Psoas muscle (tissue), 8 donors: Measurements from ENCODE around the gene SAE1. TPM values are rescaled to one million over a fixed set of nuclear protein-coding genes. Genes with fewer than 3 reads are reported as not detected.

Experiments
- ATAC-seq, 4 donors: fragments of 200-7000 bp; cut with Tn5 transposase; one replicate each; pipeline ENCODE4 v1.9.1; 2020; ENCODE audit warnings: moderate library complexity in 3 of 4, mild to moderate bottlenecking in 2 of 4
- DNase-seq, 2 donors: peaks; one replicate each; pipeline ENCODE4 v3.0.0-alpha.2; 2020
- H3K27ac ChIP-seq: fragments of 200-600 bp; one replicate; pipeline ENCODE4 v1.8.0; 2022
- H3K27me3 ChIP-seq, 3 donors: fragments of 200-600 bp in 1 of 3; one replicate each; pipeline versions ENCODE4 v1.6.1 to v1.8.0; 2013 to 2022; ENCODE audit warnings: low read length in 2 of 3, mild to moderate bottlenecking in 2 of 3, moderate library complexity in 1 of 3; ENCODE audit not compliant: insufficient read depth in 3 of 3
- H3K36me3 ChIP-seq, 2 donors: fragments of 200-600 bp in 1 of 2; one replicate each; pipeline versions ENCODE4 v1.6.1 to v1.8.0; 2013 to 2022; ENCODE audit warnings: low read depth in 1 of 2, mild to moderate bottlenecking in 1 of 2, moderate library complexity in 1 of 2; ENCODE audit not compliant: insufficient read depth in 1 of 2
- H3K4me1 ChIP-seq: fragments of 200-600 bp; one replicate; pipeline ENCODE4 v1.8.0; 2022
- H3K4me3 ChIP-seq: fragments of 200-600 bp; one replicate; pipeline ENCODE4 v1.8.0; 2022; ENCODE audit warnings: mild to moderate bottlenecking
- H3K9me3 ChIP-seq: fragments of 200-600 bp; one replicate; pipeline ENCODE4 v1.8.0; 2022
- WGBS, 3 donors: extraction: QIAGEN DNeasy Blood & Tissue Kit; methylation state at CpG; one replicate each; pipeline versions ENCODE4 v1.1.6 to v1.1.7; 2013; 5-methylcytosine and 5-hydroxymethylcytosine counted together
- intact Hi-C, 2 donors: fragments of 100-400 bp; cut with DNase I; formaldehyde crosslinking; loops; one replicate each; pipeline versions ENCODE4 v1.11.0 to v1.14.2; 2022
- polyA plus RNA-seq, 3 donors: library from polyadenylated mRNA; stranded (reverse); fragments of 200-250 nt; gene quantifications; one replicate each; pipeline ENCODE4 v1.2.3, GENCODE V29; 2013
- total RNA-seq, 4 donors: library from RNA; stranded (reverse); fragmentation: NEBNext Ultra II Directional in 2 of 4; extraction: Animal tissue kit (Norgen Biotek cat#: 25700) in 2 of 4; gene quantifications; one replicate each; pipeline versions ENCODE4 v1.2.1 to v1.2.4, GENCODE V29; 2021 to 2023
- TF ChIP-seq, protein P1 (sequence below): fragments of 200-600 bp; IDR thresholded peaks from one replicate; pipeline ENCODE4 v1.8.0; 2022; ENCODE audit warnings: antibody characterized with exemption
- donor health status: healthy with polysubstance abuse.
- donor health status: DM: no; HTN: no; CAD: no; lungs with moderate emphysema.
- donor health status: Bipolar disorder and iron deficiency.
- donor health status: healthy.
- donor health status: DM: yes; HTN: yes; CAD: no.
- donor health status: DM: no; HTN: no; CAD: no.
- donor health status: DM: no; HTN: no; CAD: no.
- donor health status: DM: yes; HTN: yes; CAD: no.

Gene SAE1
- total and polyA plus RNA-seq, 7 donors: 30.7 to 63.4 (median 42.0) TPM

DNA sequence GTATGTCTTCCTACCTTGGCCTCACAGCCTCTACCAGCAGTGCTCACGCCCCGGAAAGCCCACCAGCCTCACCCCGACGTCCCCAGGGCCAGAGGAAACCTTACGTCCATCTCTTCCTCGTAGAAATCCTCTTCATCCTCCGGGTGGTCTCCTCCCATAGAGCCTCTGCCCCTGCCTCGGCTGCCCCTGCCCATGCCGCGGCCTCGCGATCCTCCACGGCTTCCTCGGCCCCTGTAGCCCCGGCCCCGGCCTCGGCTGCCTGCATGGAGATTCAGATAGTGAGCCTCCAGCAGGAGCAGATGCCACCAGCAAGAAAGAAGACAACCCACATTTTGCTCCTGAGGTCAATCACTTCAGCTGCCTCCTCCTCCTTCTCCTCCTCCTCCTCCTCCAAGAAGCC lies 44.4 kb upstream of the SAE1 start:
- TF ChIP-seq, protein P1, sequence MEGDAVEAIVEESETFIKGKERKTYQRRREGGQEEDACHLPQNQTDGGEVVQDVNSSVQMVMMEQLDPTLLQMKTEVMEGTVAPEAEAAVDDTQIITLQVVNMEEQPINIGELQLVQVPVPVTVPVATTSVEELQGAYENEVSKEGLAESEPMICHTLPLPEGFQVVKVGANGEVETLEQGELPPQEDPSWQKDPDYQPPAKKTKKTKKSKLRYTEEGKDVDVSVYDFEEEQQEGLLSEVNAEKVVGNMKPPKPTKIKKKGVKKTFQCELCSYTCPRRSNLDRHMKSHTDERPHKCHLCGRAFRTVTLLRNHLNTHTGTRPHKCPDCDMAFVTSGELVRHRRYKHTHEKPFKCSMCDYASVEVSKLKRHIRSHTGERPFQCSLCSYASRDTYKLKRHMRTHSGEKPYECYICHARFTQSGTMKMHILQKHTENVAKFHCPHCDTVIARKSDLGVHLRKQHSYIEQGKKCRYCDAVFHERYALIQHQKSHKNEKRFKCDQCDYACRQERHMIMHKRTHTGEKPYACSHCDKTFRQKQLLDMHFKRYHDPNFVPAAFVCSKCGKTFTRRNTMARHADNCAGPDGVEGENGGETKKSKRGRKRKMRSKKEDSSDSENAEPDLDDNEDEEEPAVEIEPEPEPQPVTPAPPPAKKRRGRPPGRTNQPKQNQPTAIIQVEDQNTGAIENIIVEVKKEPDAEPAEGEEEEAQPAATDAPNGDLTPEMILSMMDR: no peak
- Histone ChIP-seq H3K27ac (no peak overlapping the region), H3K36me3 (peaks cover 7 to 99% of the 10 kb centered on the region in 2 donors), H3K4me1 (no peaks in the 10 kb centered on the region), H3K4me3 (no peak overlapping the region), H3K27me3 (no peaks in the 10 kb centered on the region), H3K9me3 (no peaks in the 10 kb centered on the region)
- WGBS, 3 donors: 93 to 97% (median 94%) methylated on average over 17 of the region's 17 CpGs
- ATAC-seq (no peak), DNase-seq (peak in 1 of 2 donors; percentile 27)
- intact Hi-C loops: no loop called here

DNA sequence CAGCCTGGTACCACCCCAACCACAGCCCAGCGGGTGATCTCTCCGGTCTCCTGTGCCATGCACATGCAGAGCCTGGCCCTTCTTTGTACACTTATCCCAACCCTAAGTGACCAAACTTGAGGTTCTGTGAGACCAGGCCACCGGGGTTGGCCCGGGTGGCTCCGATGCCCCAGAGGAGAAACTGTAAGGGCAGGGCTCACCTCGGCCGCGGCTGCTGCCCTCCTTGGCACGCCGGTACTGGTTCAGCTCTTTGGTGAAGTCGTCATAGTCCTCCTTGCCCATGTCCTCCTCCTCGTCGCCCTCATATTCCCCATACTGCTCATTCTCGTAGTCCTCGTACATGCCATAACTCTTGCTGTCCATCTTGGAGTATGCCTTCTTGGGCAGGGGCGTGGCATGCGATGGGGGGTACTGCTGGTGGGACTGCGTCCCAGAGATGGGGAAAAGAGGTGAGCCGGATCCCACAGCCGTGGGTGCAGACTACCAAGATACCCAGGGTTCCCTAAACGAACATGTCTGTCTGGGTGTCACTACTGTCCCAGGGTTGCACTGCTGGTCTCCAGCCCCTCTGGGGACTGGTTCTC lies 40.8 kb upstream of the SAE1 start:
- WGBS, 3 donors: 93 to 94% (median 93%) methylated on average over 21 of the region's 21 CpGs
- Histone ChIP-seq H3K27ac (no peak overlapping the region), H3K27me3 (no peaks in the 10 kb centered on the region), H3K4me3 (no peak overlapping the region), H3K9me3 (no peaks in the 10 kb centered on the region), H3K4me1 (peaks cover 13% of the 10 kb centered on the region), H3K36me3 (peaks cover 0 to 90% of the 10 kb centered on the region in 2 donors)
- ATAC-seq (no peak), DNase-seq (peak in 1 of 2 donors; percentile 31)
- intact Hi-C loops: no loop called here
- TF ChIP-seq, protein P1: no peak

DNA sequence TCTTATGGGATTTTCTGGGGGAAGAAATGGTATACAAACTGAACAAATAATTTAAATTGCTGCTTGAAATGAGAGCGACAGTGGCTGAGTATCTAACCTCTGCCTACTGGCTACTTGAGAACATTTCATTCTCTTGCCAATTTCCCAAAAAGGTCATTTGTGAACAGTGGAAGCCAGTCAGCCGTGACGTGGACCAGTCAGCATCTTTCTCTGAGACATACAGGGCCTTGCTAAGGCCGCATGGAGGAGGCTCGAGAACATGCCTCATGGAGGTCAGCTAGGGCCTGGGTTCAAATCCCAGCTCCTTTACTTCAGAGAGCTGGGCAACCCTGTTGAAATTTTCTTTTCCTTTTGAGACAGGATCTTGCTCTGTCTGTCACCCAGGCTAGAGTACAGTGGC lies 37.4 kb upstream of the SAE1 start:
- Histone ChIP-seq H3K36me3 (peaks cover 0 to 56% of the 10 kb centered on the region in 2 donors), H3K4me1 (peaks cover 45% of the 10 kb centered on the region), H3K4me3 (no peak overlapping the region), H3K9me3 (no peaks in the 10 kb centered on the region), H3K27ac (peak overlapping the region; percentile 69), H3K27me3 (no peaks in the 10 kb centered on the region)
- ATAC-seq (no peak), DNase-seq (peak in 1 of 2 donors; percentile 57)
- TF ChIP-seq, protein P1: no peak
- WGBS, 3 donors: 44 to 85% (median 47%) methylated on average over 5 of the region's 5 CpGs
- intact Hi-C loops: loop anchor here in 1 of 2 donors (2.0 kb wide), 1 partner anchor 18 kb away; no protein-coding TSS in a partner anchor

DNA sequence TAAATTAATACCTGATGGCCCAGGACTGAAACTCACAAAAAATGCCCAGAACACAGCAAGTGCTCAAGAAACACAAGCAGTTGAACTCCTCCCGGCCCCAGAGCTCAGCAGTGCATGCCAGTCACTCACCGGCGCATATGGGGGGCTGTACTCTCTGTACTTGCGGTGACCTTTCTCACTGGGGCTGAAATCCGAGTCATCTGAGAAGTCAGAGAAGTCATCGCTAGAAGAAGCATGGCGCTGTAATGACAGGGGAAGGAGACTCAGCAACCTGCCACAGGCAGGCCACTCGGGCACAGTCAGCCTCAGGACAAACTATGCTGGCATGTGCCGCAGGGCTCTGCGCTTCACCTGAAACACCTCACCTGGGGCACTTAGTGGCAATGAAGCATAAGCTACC lies 36.8 kb upstream of the SAE1 start:
- WGBS, 3 donors: 45 to 77% (median 46%) methylated on average over 10 of the region's 10 CpGs
- intact Hi-C loops: loop anchor here in 1 of 2 donors (2.0 kb wide), 1 partner anchor 17 kb away; no protein-coding TSS in a partner anchor
- TF ChIP-seq, protein P1: no peak
- H3K27me3 ChIP-seq: no peaks in the 10 kb centered on the region
- H3K4me3 ChIP-seq: no peak overlapping the region
- DNase-seq (peak in 1 of 2 donors; percentile 67), ATAC-seq (peak; percentile 51 to 61 (median 56))
- no peaks in the 10 kb centered on the region for H3K9me3 ChIP-seq
- peaks cover 50% of the 10 kb centered on the region for H3K4me1 ChIP-seq
- peak overlapping the region; percentile 69 for H3K27ac ChIP-seq
- H3K36me3 ChIP-seq: peaks cover 0 to 51% of the 10 kb centered on the region in 2 donors
